Measurements from ENCODE around the gene ISLR2.
"Not testable (repeated sequence)": the region's sequence is repeated elsewhere in the genome, so short reads cannot be mapped to it uniquely, and the experiment has no call there.

The ISLR2 gene

DNA sequence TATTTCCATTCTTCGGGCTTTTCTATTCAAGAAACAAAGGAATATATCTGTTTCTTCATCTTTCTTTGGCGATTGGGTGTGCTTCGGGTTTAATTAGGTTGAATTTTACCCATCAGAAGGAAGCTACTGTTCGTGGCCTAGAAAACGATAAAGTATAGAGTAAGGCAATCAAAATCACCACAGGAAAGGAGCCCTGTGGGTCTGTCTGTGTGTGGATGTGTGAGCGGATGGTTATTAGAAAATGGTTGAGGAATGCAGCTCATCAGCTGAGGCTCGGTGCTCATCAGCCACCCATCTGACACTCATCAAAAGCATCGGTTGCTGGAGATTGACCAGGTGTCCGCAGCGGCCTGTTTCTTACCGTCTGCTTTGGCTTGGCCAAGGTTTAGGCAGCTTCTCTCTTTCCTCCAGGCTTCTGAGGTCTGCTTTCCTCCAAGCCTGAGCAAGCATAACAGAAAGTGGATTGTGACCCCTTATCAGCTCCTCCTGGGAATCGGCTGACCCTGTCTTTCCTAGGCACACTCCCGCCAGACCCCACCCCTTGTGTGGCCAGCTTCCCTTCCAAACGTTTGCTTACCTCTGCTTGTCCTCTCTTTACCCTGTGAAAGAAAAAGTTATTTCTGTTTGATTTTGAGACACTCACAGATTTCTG is 25.5 kb downstream of the ISLR2 start:
- DNase-seq (ENCODE audit: low read depth in 1 of 2, low spot score in 1 of 2) = no peak

DNA sequence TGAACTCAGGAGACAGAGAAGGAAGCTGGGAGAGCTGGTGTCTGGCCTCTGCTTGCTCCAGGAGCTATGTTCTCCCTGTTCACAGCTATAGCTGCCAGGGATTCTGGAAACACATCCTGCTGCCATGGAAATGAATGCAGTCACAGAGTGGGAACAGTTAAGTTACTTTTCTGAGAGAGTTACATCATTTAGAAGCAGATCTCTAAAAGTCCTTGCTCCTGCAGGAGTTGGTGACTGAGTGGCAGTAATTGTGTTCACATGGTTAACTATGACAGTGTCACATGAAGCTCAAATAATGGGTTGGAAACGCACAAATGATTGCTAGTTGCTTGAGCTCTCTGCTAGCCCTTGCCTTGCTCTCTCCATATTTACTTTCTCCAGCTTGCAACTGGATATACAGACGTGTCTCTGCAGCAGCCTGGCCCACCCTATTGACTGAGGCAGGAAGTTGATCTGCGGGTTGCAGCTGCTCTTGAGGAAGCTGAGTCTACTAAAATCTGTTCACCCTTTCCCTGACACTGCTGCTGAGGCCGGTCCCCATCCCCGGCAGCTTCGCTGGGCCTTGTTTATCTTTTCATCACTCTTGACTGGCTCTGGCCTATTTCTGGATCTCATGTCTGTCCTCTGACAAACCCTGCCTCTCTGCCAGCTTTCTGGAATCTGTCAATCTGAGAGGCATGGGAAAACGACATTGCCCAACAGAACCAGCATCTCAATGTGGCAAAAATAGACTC is 26.5 kb downstream of the ISLR2 start:
- DNase-seq (ENCODE audit: low read depth in 1 of 2, low spot score in 1 of 2) = no peak

DNA sequence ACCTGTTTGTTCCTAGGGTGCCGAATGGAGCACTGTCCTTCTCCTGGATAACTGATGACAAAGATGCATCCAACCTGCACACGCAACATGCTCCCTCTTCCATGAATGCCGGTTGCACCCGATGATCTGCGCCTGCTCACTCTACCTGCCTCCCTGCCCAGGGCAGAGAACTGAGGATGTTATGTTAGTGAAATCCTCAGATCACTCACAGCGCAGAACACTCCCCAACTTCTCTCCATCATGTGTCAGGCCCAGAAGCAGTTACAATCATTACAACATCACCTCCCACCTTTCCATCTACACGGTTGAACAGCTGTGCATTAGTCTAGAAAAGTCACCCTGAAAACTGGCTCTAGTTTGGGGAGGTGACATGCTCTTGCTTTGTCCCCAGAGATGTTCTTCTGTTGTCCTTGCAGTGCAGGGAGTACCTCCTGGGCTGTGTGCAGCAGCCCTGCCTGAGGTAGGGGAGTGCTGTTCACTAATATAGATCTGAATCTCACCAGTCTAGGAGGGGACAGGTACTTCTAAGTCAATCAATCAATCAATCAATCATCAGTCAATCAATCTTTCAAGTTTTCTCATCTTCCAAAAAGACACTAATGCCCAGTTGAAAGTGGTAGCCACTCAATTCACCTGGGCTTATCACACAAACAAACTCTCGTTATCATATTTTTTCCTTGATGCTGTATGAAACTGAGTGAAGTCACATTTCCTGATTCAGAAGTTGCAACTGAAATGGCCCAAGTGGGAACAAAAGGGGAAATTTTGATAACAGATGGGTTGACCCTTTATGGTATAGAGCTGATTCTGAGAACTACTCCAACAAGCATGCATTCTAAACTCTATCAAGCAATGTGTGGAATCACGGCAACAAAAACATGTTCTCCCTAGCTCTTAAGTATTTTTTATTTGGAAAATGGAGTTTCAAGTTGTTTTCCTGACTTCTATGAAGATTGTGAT is 27.8 kb downstream of the ISLR2 start:
- no peak for DNase-seq (ENCODE audit: low read depth in 1 of 2, low spot score in 1 of 2)

DNA sequence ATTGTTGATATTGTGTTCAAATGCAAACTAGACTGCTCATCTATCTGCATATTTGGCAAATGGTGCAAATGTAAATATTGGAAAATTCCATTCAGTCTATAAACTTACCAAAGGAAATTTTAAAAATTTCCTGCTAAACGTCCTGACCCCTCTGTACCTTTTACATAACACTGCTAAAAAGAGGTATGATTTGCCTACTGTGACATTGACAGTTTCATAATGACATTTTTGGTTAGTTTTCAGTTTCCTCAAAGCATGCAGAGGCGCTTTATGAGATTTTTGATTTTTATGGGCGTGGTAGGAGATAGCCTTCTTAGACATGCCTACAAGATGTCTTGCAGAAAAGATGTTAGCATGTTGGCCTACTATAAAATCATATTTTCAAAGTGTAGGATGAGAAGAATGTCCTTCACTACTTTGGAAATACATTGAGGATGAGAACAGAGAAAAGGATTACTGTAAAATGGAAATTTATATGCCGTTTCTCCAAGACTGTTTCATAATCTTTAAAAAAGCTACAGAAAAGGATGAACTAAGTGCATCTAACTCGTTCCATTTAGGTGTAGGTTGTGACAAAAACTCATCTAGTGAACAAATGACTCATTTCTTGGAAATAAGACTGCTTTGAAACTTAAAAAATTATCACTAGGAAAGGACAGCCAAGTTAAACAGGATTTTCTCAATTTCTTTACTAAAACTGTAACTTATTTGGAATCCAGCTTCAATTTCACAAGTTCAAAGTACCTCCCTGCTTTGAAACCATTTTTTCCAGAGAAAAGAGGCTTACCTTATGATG is 28.7 kb downstream of the ISLR2 start:
- no peak for DNase-seq (ENCODE audit: low read depth in 1 of 2, low spot score in 1 of 2)

DNA sequence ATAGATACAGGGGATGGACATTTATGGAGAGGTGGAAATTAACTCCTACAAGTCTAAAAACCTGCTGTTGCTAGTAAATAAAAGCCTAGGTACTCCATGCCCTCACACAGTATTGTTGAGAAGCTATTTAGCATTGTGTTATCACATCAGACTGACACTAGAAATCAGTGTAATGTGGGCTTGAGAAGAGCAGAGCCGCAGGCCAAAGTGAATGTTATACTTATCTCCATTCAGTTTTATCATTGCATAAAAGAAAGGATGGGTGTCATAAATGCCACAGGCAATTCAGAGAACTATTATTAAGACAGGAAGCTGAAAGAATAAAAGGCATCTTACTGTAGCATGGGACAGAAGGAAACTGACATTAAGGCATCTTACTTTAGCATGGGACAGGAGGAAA is 29.4 kb downstream of the ISLR2 start:
- DNase-seq (ENCODE audit: low read depth in 1 of 2, low spot score in 1 of 2) = no peak

DNA sequence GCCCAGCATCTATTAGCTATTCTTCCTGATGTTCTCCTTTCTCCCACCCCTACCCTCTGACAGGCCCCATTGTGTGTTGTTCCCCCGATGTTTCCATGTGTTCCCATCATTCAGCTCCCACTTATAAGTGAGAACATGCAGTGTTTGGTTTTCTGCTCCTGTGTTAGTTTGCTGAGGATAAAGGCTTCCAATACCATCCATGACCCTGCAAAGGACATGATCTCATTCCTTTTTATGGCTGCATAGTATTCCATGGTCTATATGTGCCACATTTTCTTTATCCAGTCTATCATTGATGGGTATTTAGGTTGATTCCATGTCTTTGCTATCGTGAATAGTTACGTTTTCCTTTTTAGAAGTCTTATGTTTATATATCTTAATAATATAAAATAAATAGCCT is 30.0 kb downstream of the ISLR2 start:
- DNase-seq (ENCODE audit: low read depth in 1 of 2, low spot score in 1 of 2) = not testable (repeated sequence)

DNA sequence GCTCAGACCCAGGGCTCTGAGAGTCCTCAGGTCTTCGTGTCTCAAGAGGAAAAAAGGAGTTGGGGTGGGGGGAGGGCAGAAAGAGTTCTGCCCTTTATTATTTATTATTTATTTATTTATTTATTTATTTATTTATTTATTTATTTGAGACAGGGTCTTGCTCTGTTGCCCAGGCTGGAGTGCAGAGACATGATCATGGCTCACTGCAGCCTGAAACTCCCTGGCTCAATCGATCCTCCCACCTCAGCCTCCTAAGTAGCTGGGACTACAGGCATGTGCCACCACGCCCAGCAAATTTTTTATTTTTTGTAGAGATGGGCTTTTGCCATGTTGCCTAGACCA is 31.8 kb downstream of the ISLR2 start:
- not testable (repeated sequence) for DNase-seq (ENCODE audit: low read depth in 1 of 2, low spot score in 1 of 2)

DNA sequence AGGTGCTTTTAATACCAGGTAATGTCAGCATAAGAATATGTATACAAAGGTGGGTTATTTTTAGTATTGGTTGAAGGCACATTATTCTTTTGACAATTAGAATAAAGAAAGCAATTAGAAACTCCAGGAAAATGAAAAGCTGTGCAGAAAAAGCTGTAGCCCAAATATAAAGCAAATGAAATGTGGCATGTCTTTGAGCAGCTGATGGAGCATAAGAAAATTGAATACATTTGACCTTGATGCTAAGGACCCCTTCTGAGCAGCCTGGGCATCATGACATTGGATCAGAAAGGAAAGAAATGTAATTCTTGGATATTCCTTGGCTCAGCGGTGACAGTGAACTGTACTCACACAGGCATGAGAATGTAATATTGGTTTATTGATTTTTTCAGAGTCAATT is 35.1 kb downstream of the ISLR2 start:
- no peak for DNase-seq (ENCODE audit: low read depth in 1 of 2, low spot score in 1 of 2)

DNA sequence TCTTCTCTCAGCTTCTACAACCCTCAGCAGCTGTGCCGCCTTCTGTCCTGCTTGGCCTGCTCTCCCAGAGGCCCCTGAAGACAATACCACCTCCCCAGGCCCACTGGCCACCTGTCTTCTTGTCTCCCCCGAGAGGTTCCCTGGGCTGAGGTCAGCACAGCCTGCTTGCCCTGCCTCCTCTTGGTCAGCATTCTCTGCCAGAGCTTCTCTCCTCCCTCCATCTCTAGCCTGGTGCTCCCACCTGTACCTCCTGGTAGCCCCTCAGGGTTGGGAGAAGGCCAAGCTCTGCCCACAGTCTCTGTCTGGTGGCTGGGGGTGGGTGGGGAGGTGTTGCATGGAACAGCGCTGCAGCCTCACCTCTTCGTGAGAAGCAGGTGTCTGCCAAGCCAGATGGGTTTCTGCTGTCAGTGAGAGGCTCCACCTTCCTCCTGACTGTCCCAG is 37.5 kb downstream of the ISLR2 start:
- DNase-seq (ENCODE audit: low read depth in 1 of 2, low spot score in 1 of 2) = no peak

DNA sequence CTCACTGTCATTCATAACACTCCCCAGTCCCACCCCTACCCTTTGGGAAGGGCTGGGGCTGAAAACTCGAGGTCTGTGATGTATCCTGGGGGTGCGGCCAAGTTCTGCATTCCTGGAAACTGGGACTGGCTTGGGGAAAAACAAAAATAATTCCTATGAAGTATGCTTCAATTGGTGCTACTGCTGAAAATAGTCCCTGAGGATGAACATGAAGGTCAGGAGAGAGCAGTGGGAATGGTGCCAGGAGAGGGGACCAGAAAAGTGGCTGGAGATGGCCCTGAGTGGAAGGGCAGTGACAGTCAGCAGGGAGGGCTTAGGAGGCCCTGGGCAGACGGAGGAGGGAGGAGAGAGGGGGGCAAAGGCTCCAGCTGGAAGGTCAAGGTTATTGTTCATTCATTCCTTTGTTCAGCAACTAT is 38.3 kb downstream of the ISLR2 start:
- no peak for DNase-seq (ENCODE audit: low read depth in 1 of 2, low spot score in 1 of 2)

DNA sequence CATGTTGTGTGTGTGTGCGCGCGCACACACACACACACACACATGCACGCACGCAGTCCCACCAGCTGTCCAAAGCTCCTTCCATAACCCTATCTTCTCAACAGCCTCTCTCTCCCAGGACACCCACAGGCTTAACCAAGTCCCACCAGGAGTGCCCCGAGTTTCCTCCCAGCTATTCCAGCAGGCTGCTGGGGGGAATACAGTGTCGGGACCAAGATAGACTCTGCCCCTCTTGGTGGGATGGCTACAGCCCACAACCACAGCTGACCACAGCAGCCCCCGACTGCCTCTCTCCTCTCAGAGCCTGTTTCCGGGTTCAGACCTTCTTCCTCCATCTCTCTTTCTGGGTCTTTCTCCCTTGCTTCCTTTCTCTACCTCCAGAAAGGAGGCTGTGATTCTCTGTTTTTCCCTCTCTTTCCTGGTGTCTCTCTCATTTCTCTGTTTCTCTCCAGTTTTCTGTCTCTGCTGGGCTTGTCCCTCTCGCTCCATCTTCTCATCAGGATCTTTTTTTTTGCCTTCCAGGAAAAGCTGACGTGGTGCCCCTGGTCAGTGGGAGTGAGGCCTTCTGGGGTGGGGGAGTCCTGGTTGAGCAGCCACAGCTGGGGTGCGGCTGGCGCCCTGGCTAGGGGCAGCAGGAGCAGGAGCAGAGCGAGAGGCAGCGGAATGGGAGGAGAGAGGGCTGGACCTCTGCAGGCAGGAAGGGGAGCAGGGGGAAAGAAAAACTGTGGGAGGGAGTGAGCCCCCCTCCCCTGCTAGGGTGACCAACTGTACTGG is 39.9 kb downstream of the ISLR2 start:
- no peak for DNase-seq (ENCODE audit: low read depth in 1 of 2, low spot score in 1 of 2)

DNA sequence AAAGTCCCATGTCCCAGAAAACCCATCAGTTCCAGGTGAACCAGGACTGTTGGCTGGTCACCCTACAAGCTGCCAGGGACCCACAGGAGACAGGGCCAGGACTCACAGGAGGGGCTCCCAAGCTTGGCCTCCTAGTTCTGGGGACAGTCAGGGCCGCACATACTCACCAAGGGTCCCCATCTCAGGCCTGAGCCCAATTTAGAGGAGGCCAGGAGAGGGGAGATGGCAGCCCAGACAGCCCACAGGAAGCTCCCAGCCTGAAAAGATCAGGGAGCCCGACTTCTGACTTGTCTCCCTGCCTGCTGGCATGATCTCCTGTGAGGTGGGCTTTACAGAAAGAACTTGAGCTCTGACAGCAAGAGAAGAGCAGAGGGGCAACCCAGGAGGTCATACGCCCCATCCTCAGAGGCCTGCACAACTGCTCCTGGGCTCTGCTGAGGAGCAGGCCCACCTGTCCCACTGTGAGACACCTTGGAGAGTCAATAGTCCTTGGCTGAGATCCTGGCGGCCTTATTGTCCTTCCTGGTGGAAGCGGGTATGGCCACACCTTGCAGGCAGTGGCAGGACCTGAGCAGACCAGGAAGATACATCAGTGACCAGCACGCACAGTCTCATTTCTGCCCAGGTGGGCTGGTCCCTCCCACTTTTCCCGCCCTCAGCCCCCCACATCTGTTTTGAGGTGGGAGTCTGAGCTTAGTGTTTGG is 40.6 kb downstream of the ISLR2 start:
- no peak for DNase-seq (ENCODE audit: low read depth in 1 of 2, low spot score in 1 of 2)

DNA sequence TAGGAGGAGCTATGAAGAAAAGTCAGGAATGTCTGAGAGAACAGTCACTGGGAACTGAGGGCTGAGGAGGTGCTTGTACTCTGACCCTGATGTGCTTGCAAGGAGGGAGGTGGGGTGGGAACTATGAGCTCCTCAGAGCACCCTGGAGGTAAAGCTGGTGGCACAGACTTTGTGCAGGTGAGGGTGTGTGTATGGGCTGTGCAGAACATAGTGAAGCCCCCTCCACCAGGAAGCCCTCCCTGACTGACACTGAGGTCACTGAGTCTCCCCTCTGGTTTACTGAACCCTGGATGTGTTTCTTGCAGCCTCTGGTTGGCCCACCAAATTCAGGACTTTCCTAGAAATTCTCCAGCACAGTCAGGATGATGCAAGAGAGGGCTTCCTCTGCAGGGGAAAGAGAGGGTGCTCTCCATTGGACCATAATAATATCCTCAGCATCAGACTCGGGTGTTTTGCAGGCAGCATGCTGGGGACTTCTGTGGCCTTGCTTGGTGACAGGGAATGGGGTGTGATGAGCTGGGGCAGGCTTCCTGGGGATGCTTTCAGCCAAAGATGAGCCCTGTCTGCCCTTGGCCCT is 41.7 kb downstream of the ISLR2 start:
- DNase-seq (ENCODE audit: low read depth in 1 of 2, low spot score in 1 of 2) = no peak

DNA sequence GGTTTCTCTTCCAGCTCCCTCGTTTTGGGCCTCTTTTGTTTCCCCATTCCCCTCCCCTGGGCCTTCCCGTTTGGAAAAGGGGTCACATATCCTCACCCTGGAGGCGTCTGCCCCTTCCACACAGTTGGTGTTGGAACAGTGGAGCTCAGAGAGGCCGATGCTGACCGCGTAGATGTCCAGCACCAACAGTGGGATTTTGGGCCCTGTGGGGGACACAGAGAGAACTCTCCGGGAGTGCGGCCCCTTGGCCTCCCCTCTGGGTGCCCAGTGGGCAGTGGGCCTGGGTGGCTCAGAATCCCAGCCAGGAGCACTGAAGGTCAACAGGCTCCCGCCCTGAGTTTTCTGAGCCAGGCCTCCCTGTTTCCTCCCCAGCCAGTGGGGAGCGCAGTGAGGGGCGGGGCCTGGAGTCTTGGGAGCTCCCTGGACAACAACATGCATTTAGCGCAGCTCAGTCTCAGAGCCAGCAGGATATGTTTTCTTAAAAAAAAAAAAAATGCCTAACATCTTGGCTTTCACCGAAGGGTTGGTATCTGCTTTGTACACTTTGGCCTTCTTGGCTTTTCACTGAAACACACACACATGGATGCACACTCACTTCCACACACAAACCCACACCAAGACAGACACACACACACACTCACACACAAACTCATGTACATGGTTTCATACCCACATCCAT is 42.5 kb downstream of the ISLR2 start:
- DNase-seq (ENCODE audit: low read depth in 1 of 2, low spot score in 1 of 2) = no peak

DNA sequence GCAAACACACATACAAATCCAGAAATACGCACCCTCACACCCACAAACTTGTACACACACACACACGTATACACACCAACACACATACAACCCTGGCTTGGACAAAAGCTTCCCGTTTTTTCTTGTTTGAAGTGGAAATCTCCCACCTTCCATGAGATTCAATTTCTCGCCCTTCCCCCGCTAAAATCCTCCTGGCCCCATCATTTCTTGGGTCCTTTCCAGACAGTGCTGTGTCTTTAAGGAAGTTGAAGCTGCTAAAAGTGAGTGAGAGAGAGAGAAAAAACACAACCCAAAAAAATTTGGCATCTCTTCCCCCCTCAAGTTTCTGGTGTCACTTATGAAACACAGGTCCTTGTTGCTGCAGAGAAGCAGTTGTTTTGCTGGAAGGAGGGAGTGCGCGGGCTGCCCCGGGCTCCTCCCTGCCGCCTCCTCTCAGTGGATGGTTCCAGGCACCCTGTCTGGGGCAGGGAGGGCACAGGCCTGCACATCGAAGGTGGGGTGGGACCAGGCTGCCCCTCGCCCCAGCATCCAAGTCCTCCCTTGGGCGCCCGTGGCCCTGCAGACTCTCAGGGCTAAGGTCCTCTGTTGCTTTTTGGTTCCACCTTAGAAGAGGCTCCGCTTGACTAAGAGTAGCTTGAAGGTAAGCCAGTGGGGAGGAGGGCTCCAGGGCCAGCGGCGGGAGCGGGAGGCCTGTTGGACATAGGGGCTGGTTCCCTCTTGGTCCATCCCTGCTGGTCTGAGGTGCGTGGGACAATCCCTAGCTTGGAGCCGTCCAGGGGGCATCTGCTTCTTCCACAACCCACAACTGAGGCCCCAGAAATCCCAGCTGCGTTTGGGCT is 43.2 kb downstream of the ISLR2 start, which contains the start of gene ISLR:
Gene ISLR (plus strand): TSS at position 331 of the 839 bp plus-strand sequence. CDS start 1,149 bp downstream, outside the sequence.
- no peak for DNase-seq (ENCODE audit: low read depth in 1 of 2, low spot score in 1 of 2)

DNA sequence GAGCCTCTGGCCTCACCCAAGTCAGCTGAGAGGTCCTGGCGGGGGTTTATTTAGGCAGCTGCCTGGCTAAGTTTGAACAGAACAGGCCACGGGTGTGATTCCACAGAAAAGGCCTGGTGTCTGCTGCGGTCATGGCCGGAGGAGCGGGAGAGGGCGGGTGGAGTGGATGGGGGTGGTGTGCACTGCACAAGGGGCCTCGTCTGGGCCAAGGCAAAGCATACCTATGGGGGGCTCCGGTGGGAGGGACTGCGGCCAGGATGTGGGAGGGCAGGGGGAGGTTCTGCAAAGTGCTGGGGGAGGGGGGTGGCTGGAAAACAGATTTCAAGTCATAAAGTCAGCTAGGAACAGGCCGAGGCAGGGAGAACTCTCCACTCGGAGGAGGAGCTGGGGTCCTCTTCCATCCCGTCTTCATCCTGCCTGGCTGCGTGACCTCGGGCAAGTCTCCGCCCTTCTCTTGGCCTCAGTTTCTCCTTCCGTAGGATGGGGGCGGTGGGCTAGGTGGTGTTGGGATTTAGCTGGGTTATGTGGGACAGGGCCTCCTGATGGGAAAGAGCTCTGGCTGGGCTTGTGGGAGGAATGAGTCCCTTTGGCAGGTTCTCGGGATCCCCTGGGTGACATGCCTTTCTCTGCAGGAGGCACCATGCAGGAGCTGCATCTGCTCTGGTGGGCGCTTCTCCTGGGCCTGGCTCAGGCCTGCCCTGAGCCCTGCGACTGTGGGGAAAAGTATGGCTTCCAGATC is 44.0 kb downstream of the ISLR2 start:
- DNase-seq (ENCODE audit: low read depth in 1 of 2, low spot score in 1 of 2) = no peak

DNA sequence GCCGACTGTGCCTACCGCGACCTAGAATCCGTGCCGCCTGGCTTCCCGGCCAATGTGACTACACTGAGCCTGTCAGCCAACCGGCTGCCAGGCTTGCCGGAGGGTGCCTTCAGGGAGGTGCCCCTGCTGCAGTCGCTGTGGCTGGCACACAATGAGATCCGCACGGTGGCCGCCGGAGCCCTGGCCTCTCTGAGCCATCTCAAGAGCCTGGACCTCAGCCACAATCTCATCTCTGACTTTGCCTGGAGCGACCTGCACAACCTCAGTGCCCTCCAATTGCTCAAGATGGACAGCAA is 44.5 kb downstream of the ISLR2 start:
- no peak for DNase-seq (ENCODE audit: low read depth in 1 of 2, low spot score in 1 of 2)

Measured in activated T-helper 1 cell treated with anti-CD3 and anti-CD28 coated beads, Interleukin-2, amount 50 U/mL, for 16 hours (primary cell).